HG03521 (cell line): ENCODE data around the gene SECTM1.
"Not testable (repeated sequence)": the region's sequence is repeated elsewhere in the genome, so short reads cannot be mapped to it uniquely, and the experiment has no call there.

Source experiments
- ATAC-seq: cut with Tn5 transposase; IDR thresholded peaks from one replicate; pipeline ENCODE4 v1.9.1; 2021; ENCODE audit warnings: mild to moderate bottlenecking, moderate library complexity; ENCODE audit not compliant: unreplicated experiment

The SECTM1 gene

DNA sequence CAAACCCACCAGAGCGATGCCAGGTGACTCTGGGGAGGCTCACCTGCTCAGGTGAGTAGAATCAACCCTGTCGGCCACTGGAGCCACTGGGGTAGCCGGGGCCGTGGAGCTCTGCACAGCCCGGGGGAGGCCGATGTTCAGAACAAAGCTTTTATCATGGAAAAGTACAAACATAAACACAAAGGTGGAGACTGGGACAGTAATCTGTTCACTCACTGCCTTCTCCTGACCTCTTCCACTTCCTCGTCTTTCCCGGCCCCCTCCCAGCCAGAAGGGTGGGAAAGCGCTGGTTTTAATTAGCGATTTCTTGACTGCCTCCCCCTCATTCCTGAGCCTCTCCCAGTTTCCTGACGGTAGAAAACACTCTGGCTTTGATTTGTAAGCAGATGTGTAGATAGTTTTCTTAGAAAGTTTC lies 15.7 kb upstream of the SECTM1 start:
- no peak for ATAC-seq

DNA sequence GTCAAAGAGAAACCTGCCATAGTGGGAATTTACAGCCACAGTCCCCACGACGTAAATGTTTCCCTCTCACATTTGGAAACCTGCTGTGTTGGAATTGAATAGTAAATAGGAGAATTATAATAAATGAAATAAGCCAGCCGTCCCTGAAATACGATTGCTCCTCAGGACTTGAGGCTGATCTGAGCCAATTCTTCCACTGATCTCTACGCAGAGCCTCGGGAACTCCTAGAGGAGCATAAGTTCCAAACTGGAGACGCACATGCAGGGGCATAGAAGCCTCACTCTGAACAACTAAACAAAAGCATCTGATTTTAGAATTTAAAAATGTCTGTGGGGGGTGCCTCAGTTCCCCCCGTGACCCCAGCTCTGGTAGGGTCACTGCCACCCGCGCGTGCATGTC lies 15.3 kb upstream of the SECTM1 start:
- no peak for ATAC-seq

DNA sequence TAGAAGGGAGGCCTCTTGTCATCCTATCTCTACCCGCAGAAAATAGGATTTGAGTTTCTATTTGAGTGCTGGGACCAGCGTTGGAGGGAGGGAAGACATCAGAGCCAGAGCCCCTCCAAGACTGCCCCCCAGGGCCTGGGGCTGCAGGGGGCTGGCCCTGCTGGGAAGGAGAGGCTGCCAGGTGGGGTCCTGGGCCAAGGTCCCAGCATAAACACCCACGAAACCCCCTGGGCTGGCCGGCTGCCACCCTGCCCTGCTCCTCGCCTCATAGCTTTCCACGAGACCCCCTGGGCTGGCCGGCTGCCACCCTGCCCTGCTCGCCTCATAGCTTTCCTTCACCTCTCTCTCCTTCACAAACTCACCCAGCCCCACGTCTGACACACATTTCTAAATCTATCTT lies 14.9 kb upstream of the SECTM1 start:
- no peak for ATAC-seq

DNA sequence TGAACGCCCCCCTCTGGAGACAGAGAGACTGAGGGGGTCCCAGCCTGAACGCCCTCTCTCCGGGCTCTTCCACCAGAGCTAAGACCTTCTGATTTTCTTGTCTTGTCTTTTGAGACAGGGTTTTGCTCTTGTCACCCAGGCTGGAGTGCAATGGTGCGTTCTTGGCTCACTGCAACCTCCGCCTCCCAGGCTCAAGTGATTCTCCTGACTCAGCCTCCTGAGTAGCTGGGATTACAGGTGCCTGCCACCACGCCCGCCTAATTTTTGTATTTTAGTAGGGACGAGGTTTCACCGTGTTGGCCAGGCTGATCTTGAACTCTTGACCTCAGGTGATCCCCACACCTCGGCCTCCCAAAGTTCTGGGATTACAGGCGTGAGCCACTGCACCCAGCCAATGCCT lies 14.4 kb upstream of the SECTM1 start:
- ATAC-seq: not testable (repeated sequence)

DNA sequence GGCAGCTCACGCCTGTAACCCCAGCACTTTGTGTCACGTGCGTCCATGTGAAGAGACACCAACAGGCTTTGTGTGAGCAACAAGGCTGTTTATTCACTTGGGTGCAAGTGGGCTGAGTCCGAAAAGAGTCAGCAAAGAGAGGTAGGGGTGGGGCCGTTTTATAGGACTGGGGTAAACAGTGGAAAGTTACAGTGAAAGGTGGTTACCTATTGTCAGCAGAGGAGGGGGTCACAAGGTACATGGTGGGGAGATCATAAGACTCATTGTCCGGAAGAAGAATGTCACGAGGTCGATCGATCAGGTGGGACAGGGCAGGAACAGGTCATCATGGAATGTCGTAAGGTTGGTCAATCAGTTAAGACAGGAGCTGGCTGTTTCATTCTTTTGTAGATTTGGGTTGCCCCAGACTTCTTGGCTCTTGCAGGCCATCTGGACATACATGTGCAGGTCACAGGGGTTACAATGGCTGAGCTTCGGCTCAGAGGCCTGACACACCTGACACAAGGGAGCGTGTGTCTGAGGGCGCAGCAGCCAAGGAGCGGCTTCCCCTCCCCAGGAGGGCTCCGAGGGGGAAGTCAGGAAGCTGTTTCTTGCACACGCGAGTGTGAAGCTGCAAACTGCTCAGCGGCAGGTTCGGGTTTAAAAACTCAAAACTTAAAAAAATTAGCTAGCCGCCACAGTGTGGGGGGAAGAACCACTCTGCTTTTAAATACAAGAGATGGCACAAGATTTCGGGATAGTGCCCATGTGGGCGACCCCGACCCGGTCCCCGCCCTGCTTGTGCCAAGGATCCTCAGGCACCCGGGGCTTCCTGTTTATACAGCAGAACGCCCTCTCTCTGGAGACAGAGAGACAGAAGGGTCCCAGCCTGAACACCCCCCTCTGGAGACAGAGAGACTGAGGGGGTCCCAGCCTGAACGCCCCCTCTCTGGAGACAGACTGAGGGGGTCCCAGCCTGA lies 13.1 kb upstream of the SECTM1 start:
- ATAC-seq: no peak

DNA sequence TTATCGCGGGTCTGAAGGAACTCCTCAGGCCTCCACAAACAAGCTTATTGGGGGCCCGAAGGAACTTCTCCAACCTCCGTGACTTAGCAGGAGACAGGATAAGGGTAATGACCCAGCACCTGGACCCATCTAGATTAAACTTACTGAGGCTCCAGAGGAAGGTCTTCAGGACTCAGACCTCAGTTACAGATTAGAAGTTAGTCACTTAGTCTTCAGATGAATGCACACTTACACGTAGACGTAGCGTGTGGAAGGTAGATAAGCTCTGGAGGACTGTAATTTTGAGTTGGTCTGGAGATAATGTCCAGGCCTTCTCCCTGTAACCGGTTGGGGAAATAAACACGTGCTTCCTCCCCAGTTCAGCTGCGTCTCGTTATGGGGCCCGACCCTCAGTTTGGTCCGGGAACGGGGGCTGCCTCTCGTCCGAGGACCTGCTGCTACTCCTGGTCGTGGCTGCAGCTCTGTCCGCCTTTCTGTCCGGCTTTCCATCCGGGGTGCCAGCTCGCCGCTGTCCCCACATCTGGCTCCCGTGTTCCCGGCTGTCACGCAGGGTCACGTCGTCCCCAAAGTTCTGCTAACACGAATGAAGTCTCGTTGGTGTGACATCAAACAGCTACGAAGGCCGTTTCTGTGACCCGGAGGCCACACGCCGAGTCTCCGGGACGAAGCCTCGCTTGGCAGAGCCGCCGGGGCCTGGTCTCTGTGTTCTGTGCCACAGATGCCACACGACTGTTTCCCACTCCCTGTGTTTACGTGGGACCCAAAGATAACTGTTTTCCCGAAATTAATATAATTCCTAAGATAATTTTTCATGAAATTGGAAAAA lies 11.8 kb upstream of the SECTM1 start:
- ATAC-seq: no peak

DNA sequence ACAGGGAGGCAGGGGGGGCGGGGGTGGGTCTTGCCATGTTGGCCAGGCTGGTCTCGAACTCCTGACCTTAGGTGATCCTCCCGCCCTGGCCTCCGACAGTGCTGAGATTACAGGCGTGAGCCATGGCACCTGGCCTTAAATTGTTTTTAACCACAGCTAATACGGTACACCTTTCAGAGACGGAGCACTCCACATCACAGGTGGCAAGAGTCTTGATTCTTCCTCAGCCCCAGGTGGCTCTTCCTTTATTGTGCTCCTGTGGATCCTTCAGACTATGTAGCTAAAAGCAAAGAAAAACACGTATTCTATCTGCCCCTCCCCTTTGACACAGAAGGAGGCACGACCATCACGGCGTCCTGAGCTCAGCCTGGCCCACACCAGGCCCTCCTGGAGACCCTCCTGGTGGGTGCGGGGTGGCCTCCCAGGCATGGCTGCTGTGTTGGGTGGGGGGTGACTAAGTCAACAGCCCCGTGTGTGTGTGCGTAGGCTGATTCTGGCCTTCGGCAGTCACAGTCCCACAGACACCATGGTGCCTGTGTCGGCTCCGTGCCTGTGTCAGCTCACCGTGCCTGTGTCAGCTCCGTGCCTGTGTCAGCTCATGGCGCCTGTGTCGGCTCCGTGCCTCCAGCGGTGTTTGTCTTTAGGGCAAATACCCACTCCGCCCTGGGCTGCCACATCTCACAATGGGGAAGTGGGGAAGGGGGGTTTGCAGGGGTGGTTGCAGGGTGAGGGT lies 10.8 kb upstream of the SECTM1 start:
- ATAC-seq: no peak

DNA sequence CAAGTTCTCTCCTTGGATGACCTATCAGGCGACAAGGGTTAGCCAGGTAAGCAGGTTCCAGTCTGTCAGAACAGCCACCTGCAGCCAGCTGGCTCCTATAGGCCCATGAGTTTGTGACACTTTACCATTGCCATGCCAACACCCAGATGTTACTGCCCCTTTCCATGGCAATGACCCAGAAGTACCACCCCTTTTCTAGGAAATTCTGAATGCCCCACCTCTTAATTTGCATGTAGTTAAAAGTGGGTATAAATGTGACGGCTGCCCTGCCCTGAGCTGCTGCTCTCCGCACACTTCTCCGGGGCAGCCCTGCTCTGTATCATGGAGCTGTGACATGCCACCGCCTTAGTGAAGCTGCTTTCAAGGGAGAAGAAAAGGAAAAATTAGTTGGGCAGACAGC lies 10.0 kb upstream of the SECTM1 start:
- no peak for ATAC-seq

DNA sequence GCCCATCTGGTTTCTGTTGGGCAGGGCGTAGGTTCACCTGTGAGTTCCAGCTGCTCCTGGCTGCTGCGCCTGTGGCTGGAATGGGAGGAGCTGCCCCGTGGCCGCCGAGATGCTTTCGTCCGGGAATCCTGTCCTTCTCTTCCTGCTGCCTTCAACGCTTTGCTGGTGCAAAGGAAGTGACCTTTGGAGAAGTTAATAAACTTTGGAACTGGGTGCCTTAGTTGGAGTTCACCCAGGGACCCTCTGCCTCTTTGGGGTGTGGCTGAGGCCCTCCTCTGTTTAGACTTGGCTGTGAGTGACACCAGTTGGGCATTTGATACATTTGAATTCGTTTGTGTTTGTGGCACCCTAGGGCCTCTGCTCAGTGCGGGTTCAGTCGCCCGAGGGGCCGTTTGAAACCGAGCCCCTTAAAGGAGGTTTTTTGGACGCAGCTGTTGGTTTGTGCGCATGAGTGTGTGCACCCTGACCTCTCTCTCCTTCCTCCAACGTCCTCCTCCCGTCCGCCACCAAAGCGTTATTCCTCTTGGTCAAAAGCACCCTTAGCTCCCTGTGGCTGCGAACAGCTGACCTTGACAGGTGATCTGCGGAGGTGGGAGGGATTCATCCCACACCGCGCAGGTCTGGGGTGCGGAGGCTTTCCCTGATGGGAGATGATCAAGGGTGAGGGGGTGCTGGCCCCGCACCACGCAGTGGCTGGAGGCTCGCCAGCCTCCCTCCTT lies 9.0 kb upstream of the SECTM1 start:
- no peak for ATAC-seq

DNA sequence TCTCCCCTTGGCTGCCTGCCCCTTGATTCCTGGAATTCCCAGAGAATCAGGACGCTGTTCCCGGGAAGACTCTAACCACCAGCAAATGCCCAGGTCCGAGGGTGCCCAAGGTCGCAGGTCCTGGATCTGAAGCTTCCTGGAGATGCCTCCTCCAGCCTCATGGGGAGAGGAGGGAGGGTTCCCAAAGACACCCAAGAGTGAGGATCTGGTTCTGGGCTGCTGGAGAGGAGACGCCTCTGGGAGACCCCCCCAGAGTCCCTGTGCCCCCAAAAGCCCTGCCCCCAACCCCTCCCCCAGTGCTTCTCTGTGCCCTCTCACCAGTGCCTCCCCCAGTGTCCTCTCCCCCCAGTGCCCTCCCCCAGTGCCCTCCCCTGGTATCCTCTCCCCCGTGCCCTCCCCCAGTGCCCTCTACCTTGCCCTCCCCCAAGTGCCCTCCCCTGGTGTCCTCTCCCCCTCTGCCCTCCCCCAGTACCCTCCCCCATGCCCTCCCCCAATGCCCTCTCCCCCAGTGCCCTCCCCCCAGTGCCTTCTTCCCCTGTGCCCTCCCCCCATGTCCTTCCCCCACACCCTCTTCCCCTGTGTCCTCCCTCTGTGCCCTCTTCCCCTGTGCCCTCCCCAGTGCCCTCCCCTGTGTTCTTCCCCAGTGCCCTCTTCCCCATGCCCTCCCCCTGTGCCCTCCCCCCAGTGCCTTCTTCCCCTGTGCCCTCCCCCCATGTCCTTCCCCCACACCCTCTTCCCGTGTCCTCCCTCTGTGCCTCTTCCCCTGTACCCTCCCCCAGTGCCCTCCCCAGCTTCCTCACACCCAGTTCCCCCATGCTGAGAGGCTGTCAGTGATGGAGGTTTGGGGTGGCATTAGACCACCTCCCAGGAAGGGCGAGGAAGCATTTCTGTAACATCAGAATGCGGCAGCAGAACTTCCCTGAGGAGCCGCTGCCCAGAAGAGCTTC lies 6.3 kb upstream of the SECTM1 start:
- no peak for ATAC-seq

DNA sequence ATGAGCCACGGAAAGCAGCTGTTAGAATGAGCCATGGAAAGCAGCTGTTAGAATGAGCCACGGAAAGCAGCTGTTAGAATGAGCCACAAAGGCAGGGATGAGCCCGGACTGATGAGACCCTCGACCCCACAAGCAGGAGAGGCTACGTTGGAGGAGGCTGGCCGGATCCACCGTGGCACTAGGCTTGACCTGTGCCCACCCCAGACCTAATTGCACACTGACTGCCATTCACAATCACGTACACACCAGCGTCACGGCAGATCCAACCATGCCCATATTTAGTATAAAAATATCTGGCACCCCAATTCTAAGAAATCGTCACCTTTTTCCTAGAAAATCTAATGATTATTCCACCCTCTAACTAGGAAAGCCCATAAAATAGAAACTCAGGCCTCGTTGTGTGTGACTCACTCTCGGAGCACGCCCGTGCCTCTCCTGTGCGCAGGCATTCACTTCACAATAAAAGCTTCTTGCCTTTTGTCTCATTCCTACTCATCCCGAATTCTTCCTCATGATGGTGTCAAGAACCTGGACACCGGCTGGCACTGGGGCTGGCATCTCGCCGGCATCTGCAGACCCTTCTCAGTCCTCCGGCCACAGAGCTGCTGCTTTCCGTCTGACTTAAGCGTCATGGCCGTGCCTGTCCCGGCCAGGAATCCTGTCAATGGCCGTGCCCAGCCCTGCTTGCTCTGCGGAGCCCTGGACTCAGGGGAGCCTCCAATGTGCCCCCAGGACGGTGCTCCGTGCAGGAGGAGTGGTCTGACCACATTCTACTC lies 5.5 kb upstream of the SECTM1 start:
- ATAC-seq: no peak

DNA sequence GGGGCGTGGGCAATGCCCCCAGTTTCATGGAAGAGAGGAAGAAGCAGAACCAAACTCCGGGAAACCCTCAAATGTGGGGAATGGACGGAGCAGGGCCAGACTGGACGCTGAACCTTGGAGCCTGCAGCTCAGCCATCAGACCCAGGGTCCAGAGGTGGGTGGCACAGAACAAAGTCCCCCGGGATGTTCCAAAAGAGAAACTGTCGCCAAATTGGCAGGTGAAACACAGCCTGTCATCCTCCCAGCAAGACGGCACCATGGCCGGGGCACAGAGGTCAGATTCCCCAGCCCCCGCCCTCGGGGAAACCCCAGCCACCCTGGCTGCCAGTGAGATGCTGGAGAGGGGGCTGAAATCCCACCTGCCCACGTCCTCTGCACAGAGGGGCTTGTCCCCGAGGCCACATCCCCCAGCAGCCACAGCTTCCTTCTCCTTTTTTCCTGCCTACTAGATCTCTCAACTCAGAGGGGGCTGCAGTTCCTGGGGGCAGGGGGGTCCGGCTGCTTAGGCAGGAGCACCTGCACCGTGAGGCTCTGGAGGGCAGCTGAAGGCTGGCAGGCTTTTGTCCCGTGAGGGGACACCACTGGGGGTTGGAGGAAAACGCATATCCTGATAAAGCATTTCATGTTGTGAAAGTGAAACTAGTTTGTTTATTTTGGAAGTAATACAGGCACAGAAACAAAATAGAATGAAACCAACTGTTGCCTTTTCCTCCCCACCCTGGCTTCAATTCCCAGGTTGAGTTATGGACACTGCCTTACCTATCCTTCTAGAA lies 1.2 kb upstream of the SECTM1 start:
- no peak for ATAC-seq

DNA sequence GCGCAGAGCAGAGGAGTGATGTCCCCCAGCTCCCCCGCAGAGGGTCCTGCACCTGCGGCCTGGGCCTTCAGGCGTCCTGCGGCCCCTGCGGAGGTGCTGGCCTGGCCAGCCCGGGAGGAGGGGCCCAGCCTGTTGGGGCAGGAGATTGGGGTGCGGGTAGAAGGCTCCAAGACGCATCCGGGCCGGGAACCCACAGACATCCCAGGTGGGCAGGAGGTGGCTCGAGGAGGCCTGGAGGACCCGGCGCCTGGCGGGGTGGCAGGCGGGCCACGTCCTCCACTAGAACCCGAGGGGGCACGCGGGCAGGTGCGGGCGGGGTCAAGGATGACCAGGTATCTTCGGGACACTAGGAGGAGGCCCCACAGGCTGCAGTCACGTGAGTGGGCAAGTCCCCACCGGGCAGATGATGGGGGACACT lies 647 bp upstream of the SECTM1 start:
- no peak for ATAC-seq

DNA sequence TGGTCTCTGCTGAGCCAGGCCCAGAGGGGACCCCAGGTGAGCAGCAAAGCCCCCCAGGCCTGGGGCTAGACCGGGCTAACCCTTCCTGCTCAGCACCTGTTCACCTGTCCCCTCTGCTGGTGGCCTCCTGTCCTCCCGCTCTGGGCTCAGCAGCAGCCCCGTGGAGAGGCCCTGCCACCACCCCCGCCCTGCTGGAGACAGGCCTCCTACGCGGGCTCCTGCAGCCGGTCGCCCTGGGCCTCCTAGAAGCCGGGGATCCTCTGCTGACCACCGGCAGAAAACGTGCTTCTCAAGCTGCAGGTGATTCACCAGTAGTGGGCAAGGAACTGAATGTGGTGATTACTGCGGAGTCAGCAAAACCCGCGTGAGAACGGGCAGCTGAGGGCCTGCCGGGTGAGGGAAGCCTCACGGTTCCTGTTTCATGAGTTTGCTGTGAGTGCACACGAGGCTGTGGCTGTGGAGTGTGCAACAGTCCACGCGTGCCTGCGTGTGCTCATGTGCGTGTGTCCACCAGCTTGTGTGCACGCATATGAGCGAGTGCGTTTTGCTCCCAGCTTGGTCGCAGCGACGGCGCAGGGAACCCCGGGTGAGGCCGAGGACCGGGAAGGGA lies 792 bp downstream of the SECTM1 start:
- ATAC-seq: no peak

DNA sequence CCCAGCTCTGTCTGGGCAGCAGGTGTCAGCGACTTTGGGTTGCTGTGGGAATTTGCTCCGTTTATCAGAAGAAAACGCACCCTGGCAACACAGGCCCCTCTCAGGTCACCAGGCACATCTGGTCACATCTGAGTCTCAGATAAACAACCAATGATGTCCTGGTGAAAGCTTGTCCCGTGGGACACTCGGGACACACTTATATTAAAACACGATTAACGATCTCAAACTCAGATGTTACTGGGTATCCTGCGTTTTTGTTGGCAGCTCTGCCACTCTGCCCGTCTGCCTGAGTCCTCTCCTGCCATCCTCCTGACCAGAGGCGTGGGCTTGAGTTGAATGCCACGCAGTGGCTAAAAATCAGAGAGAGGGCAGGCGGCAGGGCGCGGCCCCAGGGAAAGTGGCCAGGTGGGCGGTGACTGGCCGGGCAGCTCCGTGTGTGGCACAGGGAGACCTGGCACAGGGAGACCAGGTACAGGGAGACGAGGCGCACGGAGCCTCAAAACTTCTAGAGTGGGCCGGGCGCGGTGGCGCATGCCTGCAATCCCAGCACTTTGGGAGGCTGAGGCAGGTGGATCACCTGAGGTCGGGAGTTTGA lies 2.1 kb downstream of the SECTM1 start:
- no peak for ATAC-seq

DNA sequence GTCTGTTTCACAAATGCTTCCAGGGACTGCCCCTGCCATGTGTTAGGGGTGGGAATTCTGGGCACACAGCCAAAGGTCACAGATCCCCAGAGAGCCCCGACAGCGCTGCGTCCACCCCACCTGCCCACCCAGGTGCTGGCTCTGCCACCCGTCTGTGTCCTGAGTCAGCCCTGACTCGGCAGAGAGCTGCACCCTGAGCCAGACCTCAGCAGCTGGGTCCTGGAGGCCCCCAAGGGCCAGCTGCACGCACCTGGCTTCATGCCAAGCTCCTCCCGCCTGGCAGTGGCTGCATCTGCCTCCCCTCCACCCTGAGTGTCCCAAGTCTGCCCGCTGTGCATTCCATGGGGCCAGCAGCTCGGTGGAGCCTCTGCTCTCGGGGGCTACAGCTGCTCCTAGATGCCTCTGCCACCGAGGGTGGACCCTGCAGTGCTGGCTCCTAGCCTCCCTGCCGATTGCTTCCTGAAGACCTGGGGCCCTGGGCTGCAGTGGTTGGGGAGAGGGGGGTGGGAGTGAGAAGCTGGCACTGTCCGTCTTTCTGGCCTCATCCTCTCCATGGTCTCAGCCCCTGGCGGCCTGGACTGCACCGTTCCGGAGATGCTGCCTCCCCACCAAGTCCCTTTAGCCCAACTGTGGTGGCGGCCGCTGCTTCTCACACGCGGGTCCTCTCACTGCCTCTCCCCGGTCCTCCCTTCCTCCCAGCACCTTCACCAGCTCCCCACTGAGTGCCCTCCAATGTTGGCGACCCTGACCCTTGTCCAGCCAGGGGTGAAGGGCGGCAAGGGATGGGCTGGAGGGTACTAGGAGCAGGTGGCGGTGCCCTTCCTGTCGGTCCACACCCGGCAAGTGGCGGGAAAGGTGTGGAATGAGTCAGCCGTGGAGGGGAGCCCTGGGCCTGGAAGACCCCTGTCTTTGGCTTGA lies 3.0 kb downstream of the SECTM1 start:
- no peak for ATAC-seq
